Medulla oblongata (tissue), 1 donor: ENCODE data around the gene TMEM232.

Source experiments
- DNase-seq: peaks from one replicate; pipeline ENCODE4 v3.0.0-alpha.2; 2015; ENCODE audit errors: extremely low spot score

The TMEM232 gene

GRCh38 chr5:110401881-110402280 is 324.6 kb downstream of the TMEM232 start:
- DNase-seq = no peak

- DNase-seq = no peak
These were observed 327.5 kb downstream of the TMEM232 start for GRCh38 chr5:110398951-110399350.

- DNase-seq = no peak
These were observed 329.2 kb downstream of the TMEM232 start for GRCh38 chr5:110397281-110397680.

- peak; percentile 67 for DNase-seq
These were observed 339.7 kb downstream of the TMEM232 start for GRCh38 chr5:110386782-110387181.

GRCh38 chr5:110383231-110383630 is 343.2 kb downstream of the TMEM232 start:
- no peak for DNase-seq

- no peak for DNase-seq
These were observed 348.5 kb downstream of the TMEM232 start for GRCh38 chr5:110377943-110378342.

GRCh38 chr5:110377361-110377760 is 349.1 kb downstream of the TMEM232 start:
- no peak for DNase-seq

GRCh38 chr5:110376281-110376951 is 350.1 kb downstream of the TMEM232 start:
- DNase-seq = peak; percentile 18

- DNase-seq = no peak
These were observed 354.8 kb downstream of the TMEM232 start for GRCh38 chr5:110371725-110372041.

- no peak for DNase-seq
These were observed 355.3 kb downstream of the TMEM232 start for GRCh38 chr5:110371011-110371724.
